Activated CD4-positive, alpha-beta T cell treated with anti-CD3 and anti-CD28 coated beads, Interleukin-2, Interleukin-4, amounts not matched to agents 100 ng/mL and 50 ng/mL, durations not matched to agents 16 hours and 8 hours (primary cell): Measurements from ENCODE around the gene MPND.
A peak's percentile ranks its signal among the peaks of the same experiment; 100 is the strongest.

Experiments used
- DNase-seq: peaks from one replicate; pipeline ENCODE4 v3.0.0-alpha.2; 2020; ENCODE audit warnings: low spot score

Gene MPND

DNA sequence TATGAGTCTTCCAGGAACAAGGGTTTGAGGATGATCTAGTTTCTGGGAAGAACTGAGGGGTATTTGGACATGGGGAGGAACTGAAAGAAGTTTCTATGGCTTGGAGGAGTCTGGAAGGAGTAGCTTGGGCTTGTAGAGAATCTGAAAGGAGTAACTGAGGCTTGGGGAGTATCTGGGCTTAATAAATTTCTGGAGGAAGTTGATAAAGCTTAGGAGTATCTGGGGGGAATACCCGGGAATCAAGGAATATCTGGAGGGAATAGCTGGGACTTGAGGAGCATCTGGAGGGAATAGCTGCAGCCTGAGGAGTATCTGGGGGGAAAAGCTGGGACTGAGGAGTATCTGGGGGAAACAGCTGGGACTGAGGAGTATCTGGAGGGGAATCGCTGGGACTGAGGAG is 22.9 kb upstream of the MPND start:
- no peak for DNase-seq

DNA sequence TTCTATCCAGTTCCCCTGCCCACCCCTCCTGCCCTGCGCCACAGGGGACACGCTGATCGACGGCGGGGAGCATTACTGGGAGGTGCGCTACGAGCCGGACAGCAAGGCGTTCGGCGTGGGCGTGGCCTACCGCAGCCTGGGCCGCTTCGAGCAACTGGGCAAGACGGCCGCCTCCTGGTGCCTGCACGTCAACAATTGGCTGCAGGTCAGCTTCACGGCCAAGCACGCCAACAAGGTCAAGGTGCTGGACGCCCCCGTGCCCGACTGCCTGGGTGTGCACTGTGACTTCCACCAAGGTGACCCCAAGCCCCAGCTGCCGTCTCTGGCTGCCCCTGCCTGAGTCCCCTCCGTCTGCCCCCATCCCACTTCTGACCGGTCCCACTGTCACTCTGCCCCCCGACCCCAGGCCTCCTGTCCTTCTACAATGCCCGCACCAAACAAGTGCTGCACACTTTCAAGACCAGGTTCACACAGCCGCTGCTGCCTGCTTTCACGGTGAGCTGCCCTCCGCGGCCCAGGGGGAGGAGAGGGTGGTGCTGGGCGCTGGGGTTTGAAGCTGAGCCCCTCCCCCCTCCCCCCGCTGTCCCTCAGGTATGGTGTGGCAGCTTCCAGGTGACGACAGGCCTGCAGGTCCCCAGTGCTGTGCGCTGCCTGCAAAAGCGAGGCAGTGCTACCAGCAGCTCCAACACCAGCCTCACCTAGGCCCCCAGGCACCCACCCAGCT is 20.3 kb upstream of the MPND start:
- no peak for DNase-seq

DNA sequence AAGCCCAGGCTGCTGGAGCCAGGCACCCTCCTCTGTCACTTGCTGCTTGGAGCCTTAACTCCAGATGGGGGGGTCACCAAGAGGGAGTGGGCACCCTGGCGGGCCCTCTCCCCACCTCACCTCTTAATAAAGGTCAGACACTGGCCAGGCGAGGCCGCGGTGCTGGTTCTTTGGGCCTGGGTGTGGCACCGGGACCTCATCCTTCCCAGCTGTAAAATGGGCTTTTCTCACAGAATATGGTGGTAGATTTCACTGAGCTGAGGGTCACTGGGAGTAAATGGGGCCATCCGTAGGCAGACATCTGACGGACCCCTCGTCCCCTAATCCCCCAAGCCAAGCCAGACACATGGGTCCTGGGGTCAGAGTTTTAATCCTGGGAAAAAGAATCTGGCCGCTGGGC is 19.7 kb upstream of the MPND start:
- DNase-seq, result no peak

DNA sequence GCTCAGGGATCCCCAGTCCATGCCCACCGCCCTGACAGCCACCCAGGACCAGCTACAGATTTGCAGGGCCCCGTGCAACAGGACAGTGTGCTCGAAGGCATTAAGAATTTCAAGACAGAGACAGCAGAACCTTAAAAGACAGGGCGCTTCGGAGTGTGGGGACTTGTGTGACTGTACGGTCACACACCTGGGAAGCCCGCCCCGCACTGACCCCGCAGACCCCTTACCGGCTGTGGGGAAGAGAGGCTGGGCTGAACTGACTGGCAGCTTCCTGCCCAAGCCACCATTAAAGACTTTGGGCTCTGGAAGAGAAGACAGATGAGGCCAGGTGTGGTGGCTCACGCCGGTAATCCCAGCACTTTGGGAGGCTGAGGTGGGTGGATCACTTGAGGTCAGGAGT is 19.1 kb upstream of the MPND start:
- no peak for DNase-seq

DNA sequence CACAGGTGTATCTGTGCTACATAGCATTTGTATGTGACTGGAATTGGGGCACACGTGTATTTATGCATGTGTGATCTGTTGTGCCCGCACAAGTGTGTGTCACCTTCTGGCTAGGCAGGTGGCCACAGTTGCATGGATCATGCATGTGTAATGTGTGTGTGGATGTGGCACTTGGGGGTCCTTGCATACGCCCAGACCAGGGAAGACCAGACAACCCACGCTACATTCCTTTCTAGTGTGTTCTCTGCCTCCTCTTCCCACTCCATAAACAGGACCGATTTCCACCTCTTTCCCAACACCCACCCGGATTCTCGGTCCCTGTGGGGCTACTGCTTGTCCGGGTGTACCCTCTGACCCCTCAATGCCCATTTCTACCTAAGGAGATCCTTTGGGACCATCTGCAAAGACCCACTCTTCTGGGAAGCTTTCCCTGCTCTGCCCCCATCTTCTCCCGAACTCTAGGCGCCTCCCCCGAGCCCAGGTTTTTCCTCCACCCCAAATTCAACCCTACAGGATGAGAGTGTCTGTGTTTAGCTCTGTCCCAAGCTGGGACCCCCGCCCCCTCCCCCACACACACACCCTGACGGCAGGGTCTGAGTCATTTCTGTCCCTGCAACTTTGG is 17.0 kb upstream of the MPND start:
- DNase-seq, result no peak

DNA sequence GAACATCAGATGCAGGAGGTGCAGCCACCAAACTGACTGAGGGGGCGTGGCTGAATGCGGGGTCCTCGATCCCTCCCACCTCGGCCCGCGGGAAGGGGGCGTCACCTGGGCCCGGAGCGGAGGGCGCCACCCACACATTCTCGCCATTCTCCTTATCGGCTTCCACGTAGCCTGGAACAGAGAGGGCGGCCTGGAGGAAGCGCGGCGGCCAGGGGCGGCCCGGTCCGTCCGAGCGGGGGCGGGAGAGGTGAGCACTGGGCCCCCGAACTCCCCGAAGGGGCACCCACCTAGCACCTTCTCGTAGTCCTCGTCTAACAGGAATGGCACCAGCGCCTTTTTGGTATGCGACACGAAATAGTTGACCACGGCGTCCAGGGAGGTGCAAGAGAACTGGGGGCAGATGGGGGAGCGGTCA is 16.5 kb upstream of the MPND start:
- no peak for DNase-seq

DNA sequence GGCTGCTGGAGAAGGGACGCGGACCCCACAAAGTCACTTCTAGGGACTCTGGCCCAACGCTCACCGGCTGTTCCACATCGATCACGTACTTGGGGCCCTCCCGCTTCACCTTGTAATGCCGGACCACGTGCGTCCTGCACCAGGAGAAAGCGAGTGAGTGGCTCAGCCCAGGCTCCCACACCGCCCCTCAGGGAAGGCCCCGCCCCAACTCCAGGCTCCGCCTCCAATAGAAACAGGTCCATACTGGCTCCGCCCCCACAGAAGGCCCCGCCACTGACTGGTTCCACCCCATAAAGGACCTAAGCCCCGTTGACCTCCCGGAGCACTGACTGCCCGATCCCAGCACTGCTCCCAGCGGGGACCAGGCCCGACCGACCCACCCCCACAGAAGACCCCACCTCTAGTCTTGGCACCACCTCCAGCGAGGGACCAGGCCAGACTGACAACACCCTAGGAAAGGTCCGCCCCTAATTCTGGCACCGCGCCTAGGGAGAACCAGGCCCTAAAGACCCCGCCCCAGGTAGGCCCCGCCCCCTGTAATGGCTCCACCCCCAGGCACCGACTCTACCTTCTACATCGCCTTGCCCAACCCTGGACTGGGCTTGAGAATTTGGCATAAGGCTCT is 16.0 kb upstream of the MPND start:
- peak; percentile 67 for DNase-seq

DNA sequence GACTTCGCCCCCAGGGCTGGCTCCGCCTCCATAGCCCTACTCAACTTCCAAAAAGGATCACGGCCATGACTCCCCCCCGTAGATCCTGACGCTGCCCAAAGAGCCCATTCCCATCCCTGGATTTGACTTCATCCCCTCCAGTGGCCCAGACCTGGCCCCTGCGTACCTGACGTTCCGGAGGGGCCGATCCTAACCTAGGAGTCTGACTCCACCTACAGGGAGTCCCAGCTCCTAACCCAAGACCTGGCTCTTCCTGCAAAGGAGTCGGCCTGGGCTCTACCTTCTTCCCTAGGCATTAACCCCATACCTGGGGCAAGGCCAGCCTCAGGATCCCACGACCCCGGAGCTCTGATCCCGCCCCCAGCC is 15.5 kb upstream of the MPND start:
- no peak for DNase-seq

DNA sequence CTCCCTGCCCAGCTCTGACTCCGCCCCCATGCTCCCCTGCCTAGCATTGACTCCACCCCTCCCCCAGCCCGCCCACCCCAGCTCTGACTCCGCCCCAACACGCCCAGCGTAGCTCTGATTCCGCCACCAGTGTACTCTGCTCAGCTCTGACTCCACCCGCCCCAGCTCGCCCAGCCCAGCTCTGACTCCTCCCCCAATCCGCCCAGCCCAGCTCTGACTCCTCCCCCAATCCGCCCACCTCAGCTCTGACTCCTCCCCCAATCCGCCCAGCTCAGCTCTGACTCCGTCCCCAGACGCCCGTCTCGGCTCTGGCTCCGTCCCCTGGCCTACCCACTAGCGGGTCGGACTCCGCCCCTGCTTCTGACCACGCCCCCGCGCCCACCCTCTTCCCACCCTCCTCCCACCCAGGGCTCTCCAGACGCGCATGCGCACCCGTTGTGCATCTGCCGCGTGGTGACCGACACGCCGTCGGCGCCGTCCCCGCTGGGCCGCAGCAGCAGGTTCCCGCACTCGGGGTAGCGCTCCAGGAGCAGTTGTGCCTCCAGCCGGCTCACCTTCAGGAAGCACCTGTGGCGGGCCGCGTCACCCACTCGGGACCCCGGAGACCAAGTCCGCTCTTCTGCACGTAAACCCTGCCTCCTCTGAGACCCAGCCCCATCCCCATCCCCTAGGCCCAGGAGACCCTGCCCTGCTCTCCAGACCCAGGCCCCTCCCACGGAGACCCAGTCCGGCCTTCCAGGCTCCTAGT is 14.9 kb upstream of the MPND start:
- DNase-seq, result peak; percentile 97

DNA sequence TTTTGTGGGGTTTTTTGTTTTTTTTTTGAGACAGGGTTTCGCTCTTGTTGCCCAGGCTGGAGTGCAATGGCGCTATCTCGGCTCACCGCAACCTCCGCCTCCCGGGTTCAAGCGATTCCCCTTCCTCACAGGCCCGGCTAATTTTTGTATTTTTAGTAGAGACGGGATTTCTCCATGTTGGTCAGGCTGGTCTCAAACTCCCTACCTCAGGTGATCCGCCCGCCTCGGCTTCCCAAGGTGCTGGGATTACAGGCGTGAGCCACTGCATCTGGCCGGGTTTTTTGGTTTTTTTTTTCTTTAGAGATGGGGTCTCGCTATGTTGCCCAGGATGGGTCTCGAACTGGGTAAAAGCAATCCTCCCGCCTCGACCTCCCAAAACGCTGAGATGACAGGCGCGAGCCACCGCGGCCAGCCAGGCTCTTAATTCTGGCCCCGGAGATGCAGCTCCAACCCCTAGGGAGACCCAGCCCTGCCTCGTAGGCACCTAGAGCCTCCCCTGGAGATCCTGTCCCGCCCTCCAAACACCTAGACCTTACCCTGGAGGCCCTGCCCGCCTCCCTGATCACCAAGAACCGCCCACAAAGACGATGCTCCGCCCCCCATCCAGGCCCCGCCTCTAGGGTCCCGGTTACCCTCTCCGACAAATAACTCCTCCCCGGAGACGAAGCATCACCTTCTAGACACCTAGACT is 14.2 kb upstream of the MPND start:
- peak; percentile 41 for DNase-seq

DNA sequence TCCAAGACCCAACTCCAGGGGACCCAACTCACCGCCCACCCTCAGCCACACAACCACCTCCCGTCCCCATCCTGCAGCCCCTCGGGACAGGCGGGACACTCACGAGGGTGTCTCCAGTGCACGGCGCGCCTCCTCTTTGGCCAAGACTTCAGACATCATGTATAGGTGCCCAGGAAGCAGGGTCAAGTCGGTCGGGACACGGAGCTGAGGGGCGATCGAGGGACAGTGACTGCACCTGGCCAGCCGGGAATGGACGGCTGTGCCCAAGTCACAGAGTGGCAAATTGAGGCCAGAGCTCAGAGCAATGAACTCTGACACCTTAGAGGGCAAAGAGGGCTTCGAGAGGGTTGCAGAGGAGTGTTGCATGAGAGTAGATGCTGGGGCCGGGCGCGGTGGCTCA is 13.5 kb upstream of the MPND start:
- no peak for DNase-seq

DNA sequence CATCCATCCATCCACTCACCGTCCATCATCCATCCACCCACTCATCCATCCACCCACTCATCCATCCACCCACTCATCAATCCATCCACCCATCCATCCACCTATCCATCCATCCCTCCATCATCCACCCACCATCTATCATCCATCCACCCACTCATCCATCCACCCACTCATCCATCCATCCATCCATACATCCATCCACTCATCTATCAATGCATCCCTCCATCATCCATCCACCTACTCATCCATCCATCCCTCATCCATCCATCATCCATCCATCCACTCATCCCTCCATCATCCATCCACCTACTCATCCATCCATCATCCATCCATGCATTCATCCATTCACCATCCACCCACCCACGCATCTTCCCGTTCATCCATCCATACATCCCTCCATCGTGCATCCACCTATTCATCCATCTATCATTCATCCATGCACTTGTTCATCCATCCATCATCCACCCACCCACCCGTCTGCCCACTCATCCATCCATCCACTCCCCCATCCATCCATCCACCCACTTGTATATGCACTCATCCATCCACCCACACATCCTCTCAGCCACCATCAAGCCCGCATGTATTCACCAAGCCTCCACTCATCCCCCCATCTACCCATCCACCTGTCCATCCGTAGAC is 8.3 kb upstream of the MPND start:
- DNase-seq, result no peak

DNA sequence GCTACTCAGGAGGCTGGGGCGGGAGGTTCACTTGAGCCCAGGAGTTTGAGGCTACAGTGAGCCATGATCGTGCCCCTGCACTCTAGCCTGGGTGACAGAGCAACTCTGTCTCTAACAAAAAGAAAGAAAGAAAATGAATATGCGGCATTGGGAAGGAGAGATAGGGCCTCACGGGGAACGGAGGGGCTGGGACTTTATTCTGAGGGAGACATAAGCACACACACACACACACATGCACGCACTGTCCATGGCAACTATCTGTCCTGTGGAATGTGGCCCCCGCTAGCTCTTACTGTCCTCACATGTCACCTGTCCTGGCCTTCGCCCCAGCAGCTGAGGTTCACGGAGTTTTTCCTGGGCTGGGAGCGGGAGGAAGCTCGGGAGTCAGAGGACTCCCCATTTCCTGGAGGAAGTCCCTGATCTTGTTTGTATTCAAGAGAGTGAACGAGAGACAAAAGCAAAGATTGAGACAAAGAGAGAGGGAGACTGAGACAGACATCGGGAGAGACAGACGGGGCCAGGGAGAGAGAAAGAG is 5.4 kb upstream of the MPND start:
- DNase-seq, result no peak

DNA sequence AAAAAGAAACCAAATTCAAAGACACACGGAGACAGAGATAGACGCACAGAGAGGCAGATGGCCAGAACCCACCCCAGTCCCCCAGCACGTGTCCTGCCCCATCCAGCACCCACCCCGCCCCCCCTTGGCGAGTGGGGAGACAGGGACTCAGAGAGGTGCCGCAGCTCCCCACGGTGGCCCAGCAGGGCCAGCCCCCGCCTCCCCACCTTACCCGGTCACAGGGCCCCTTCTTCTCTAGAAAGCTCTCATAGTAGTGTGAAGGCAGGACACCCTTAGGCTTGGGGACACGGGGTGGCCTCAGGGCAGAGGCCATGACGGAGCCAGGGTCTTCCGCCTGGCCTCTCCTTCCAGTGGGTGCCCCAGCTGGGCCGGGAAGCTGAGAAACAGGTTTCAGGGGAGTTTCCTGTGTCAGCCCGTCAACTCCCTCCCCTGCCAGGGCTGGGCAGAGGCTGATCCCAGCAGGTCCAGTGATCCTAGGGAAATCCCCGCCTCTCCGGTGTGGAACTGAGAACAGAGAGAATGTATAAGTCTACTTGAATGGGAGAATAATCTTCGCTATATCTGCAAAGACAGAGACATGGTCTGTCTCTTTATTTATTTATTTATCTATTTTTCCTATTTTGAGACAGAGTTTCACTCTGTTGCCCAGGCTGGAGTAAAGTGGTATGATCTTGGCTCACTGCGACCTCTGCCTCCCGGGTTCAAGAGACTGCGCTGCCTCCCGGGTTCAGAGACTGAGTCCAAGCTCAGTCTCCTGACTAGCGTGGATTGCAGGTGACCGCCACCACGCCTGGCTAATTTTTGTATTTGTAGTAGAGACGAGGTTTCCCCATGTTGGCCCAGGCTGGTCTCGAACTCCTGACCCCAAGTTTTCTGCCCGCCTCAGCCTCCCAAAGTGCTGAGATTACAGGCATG is 4.7 kb upstream of the MPND start, which contains the start of gene STAP2:
STAP2 (minus strand) TSS at position 387 of the 915 bp plus-strand sequence; CDS start at position 313, 74 bp downstream.
- no peak for DNase-seq

DNA sequence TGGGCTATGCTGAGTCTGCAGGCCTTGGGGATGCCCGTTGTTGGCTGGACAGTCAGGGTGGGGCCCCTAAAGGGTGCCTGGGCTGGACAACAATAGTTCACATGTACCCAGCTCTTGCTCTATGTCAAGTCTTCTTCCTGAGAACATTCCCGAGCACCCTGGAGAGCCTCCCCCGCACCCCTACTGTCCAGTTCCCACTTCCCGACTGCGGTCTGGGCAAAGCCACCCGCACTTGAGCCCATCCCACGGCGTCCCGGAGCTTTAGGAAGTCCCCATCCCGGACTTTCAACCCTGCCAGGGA is 1.1 kb upstream of the MPND start:
- DNase-seq, result no peak

DNA sequence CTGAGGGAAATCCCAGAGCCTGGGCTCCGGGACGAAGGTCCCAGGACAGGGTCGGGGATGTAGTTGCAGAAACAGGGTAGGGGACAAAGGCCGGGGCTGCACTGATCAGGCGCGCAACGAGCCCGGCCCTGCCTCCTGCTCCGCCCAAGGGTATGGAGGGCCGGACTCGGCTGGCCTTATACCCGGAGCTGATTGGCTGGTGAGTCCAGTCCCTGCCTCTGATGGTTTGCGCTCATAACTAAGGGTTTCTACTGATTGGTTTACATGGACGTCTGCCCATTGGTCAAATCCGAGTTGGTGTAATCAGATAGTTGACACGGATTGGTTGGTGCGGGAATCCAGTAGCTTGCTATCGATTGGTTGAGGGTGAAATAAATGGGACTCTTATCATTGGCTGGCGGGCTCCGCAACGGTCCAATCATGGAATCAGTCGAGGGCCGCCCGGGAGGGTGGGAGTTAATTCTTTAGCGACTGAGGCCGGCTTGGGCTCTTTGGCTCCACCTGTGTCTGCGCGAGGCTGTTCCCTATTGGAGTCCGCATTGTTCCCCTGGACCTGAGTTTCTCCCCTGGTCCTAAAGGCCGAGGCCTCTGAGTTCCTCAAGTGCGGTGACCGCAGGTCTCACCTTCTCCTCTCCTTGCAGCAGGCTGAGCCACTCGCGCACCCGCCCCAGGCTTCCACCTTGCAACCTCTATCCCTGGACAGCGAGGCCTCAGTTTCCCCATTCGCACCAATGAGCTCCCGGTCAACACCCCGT is 570 bp upstream of the MPND start:
- DNase-seq, result peak; percentile 99

DNA sequence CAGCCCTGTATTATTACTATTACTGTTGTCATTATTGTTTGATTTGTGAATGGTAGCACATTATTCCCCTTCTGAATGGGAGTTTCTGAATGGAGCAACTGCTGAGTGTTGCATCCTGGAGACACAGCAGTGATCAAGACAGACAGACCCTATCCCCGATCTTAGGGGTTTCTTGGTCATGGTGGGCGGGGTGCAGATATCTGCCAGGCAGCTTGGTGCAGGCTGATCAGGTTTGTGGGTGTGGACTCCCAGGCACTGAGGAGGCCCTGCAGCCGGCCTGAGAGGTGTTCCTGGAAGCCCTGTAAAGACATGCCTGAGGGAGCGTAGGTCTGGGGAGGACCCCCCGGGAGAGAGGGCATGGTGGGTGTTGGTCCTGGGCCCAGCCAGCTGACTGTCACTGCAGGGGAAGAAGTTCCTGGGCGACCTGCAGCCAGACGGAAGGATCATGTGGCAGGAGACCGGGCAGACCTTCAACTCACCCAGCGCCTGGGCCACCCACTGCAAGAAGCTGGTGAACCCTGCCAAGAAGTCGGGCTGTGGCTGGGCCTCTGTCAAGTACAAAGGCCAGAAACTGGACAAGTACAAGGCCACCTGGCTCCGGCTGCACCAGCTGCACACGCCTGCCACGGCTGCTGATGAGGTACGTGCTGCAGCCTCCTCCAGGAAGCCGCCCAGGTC is 2.1 kb downstream of the MPND start:
- no peak for DNase-seq

DNA sequence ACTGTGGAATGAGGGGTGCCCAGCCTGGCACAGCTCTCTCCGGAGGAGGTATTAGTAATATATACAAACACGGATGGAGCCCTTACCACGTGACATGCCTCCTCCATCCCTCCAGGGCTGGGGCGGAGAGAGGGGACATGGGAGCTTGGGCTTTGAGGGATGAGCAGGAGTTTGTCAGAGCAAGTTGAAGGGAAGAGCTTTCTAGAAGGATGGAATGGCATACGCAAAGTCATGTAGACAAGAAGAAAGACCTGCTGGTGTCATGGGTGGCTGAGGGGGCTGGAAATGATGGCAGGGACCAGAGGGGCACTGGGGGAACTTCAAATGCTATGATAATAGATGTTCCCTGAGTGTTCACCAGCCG is 2.6 kb downstream of the MPND start:
- no peak for DNase-seq

DNA sequence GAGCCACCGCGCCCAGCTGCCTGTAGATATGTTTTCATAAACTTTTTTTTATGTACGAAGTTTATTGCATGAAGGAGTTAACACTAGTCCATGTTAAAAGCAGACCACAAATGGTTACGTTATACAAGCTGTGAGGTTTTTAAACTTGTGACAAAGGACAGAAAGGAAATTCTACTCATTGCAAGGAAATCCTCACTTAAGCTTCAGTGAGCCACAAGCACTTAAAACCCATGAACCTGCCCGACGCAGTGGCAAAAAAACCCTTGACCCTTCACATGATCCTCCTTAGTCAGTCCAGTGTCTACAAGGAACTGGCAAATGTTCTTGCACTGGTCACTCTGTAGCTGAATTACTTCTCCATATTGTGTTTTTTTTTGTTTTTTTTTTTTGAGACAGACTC is 4.2 kb downstream of the MPND start:
- DNase-seq, result no peak
